Uterus (tissue), 2 donors: ENCODE data around the gene CDC37.

ENCODE experiments used
- CTCF ChIP-seq, 4 experiments: fragments of 200-600 bp in 2 of 4; fragments of 450-650 bp in 2 of 4; sonication (generic) in 2 of 4; IDR thresholded peaks; one replicate each; pipeline ENCODE4 v1.5.1; 2016 to 2019; ENCODE audit warnings: antibody characterized with exemption in 4 of 4, mild to moderate bottlenecking in 2 of 4, moderate library complexity in 1 of 4
- POLR2A ChIP-seq, 2 donors: fragments of 450-650 bp; IDR thresholded peaks; one replicate each; pipeline ENCODE4 v1.6.1; 2016; ENCODE audit warnings: antibody characterized with exemption in 2 of 2, mild to moderate bottlenecking in 1 of 2, moderate library complexity in 1 of 2

DNA sequence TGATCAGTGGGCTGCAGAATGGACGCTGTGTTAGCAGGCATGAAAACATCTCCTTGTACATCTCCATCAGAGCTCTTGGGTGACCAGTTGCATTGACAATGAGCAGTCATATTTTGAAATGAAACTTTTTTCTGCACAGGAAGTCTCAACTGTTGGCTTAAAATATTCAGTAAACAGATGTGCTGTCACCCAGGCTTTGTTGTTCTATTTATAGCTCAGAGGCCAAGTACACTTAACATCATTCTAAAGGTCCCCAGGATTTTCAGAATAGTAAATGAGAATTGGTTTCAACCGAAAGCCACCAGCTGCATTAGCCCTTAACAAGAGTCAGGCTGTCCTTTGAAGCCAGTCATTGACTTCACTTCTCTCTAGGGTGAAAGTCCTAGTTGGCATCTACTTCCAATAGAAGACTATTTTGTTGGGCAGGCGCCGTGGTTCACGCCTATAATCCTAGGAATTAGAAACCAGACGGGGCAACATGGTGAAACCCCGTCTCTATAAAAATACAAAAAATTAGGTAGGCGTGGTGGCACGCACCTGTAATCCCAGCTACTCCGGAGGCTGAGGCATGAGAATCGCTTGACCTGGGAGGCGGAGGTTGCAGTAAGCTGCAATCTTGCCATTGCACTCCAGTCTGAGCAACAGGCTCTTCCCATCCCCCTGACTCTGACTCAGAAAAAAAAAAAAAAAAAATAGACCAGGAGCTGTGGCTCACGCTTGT, 9.1 kb upstream of the CDC37 start:
- TF ChIP-seq CTCF (IDR thresholded peaks at IDR 0.05): no peak
- no peak for TF ChIP-seq POLR2A (IDR thresholded peaks at IDR 0.05)
